Right lobe of liver (tissue), 6 donors: ENCODE results near the gene MYO10. TPM values are rescaled to one million over a fixed set of nuclear protein-coding genes. Genes with fewer than 3 reads are reported as not detected.

Experiments
- ATAC-seq, 4 donors: fragments of 200-7000 bp; cut with Tn5 transposase; one replicate each; pipeline ENCODE4 v1.9.1; 2020; ENCODE audit warnings: mild to moderate bottlenecking in 4 of 4, moderate library complexity in 4 of 4
- DNase-seq, 3 donors: peaks; one replicate each; pipeline ENCODE4 v3.0.0-alpha.2; 2020
- H3K27ac ChIP-seq, 3 donors: fragments of 200-600 bp; one replicate each; pipeline ENCODE4 v1.8.0; 2022
- H3K27me3 ChIP-seq, 2 donors: fragments of 200-600 bp; one replicate each; pipeline ENCODE4 v1.8.0; 2022
- H3K36me3 ChIP-seq, 4 donors: fragments of 200-600 bp; sonication (generic) in 1 of 4; one replicate each; pipeline versions ENCODE4 v1.5.1 to v1.8.0; 2017 to 2022; ENCODE audit warnings: control low read depth in 1 of 4
- H3K4me1 ChIP-seq, 4 donors: fragments of 200-600 bp; sonication (generic) in 1 of 4; one replicate each; pipeline versions ENCODE4 v1.5.1 to v1.8.0; 2017 to 2022; ENCODE audit warnings: control low read depth in 1 of 4
- H3K4me3 ChIP-seq, 3 donors: fragments of 200-600 bp; one replicate each; pipeline ENCODE4 v1.8.0; 2022
- H3K9me3 ChIP-seq, 4 donors: fragments of 200-600 bp; sonication (generic) in 1 of 4; one replicate each; pipeline versions ENCODE4 v1.5.1 to v1.8.0; 2017 to 2022; ENCODE audit warnings: control low read depth in 1 of 4
- POLR2A ChIP-seq: fragments of 450-650 bp; IDR thresholded peaks from one replicate; pipeline ENCODE4 v1.6.1; 2017; ENCODE audit warnings: antibody characterized with exemption, mild to moderate bottlenecking
- WGBS: methylation state at CpG from one replicate; pipeline ENCODE4 v1.1.6; 2018; ENCODE audit warnings: low coverage, low lambda C conversion rate; ENCODE audit not compliant: insufficient coverage; ENCODE audit errors: missing lambda C conversion rate; 5-methylcytosine and 5-hydroxymethylcytosine counted together
- intact Hi-C, 2 donors: fragments of 100-400 bp; cut with DNase I; formaldehyde crosslinking; loops; one replicate each; pipeline versions ENCODE4 v1.11.2 to v1.14.1; 2022
- total RNA-seq, 6 experiments: library from RNA; depleted of rRNA in 2 of 6; stranded (reverse); fragments of >200 nt in 2 of 6; fragmentation: NEBNext Ultra II Directional in 3 of 6; extraction: Animal tissue kit (Norgen Biotek cat#: 25700) in 3 of 6; gene quantifications; one replicate each; pipeline versions ENCODE4 v1.1.0 to v1.2.4, GENCODE V29; 2016 to 2023
- TF ChIP-seq, protein P1 (sequence below), 4 donors: fragments of 200-600 bp in 3 of 4; fragments of 450-650 bp in 1 of 4; IDR thresholded peaks; one replicate each; pipeline versions ENCODE4 v1.5.1 to v1.8.0; 2016 to 2022; ENCODE audit warnings: antibody characterized with exemption in 4 of 4, mild to moderate bottlenecking in 2 of 4
- donor health status: DM: no; HTN: yes; CAD: no.
- donor health status: DM: no; HTN: no; CAD: no.
- donor health status: DM: no; HTN: no; CAD: no.
- donor health status: DM: no; HTN: yes; CAD: no.
- donor health status: DM: no; HTN: yes; CAD: no.

MYO10 gene
- total RNA-seq, 6 experiments from 2014 or later = 3.9 to 13.1 (median 6.9) TPM

DNA sequence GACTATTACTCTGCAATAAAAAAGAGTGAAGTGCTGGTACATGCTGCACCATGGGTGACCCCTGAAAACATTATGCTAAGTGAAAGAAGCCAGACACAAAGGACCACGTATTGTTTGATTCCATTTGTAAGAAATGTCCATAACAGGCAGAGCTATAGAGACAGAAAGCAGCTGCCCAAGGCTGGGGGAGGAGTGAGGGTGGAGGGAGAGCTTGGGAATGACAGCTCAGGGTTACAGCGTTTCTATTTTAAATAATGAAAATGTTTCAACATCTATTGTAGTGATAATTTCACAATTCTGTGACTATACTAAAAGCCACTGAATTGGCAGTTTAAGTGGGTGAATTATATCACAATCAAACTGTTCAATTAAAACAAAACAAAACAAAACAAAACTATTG is 81.7 kb downstream of the MYO10 start:
- intact Hi-C loops = no loop called here
- Histone ChIP-seq H3K36me3 (no peaks in the 10 kb centered on the region), H3K4me3 (no peak overlapping the region), H3K27me3 (no peaks in the 10 kb centered on the region), H3K4me1 (no peaks in the 10 kb centered on the region), H3K9me3 (no peaks in the 10 kb centered on the region), H3K27ac (no peak overlapping the region)
- 31% methylated on average over 2 of the region's 2 CpGs for whole genome bisulfite sequencing
- ATAC-seq (no peak), DNase-seq (no peak)
- TF ChIP-seq, protein P1, sequence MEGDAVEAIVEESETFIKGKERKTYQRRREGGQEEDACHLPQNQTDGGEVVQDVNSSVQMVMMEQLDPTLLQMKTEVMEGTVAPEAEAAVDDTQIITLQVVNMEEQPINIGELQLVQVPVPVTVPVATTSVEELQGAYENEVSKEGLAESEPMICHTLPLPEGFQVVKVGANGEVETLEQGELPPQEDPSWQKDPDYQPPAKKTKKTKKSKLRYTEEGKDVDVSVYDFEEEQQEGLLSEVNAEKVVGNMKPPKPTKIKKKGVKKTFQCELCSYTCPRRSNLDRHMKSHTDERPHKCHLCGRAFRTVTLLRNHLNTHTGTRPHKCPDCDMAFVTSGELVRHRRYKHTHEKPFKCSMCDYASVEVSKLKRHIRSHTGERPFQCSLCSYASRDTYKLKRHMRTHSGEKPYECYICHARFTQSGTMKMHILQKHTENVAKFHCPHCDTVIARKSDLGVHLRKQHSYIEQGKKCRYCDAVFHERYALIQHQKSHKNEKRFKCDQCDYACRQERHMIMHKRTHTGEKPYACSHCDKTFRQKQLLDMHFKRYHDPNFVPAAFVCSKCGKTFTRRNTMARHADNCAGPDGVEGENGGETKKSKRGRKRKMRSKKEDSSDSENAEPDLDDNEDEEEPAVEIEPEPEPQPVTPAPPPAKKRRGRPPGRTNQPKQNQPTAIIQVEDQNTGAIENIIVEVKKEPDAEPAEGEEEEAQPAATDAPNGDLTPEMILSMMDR (IDR thresholded peaks at IDR 0.05) = no peak

DNA sequence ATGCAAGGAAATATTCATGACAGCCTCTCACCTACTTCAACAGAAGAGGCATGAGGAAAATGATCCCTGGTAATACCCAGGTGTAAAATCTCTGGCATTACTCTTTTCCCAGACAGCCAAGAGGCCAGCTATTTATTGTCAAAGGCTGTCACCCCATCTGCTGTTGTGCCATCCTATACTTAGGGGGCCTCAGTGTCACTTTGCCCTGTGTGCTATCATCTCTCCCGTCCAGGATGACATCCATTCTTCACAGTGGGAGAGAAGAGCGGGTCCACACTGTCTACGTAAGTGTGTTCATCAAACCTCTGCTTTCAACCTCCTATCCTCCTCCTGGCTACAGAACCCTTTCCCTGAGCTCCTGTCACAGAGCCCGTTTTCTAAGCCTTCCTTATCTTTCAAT is 82.6 kb downstream of the MYO10 start:
- TF ChIP-seq, protein P1 (IDR thresholded peaks at IDR 0.05) = no peak
- no peak for TF ChIP-seq POLR2A
- intact Hi-C loops = no loop called here
- WGBS = 71% methylated on average over 4 of the region's 4 CpGs
- no peaks in the 10 kb centered on the region for H3K4me1 ChIP-seq
- no peak overlapping the region for H3K4me3 ChIP-seq
- ATAC-seq = no peak
- H3K27me3 ChIP-seq = no peaks in the 10 kb centered on the region
- H3K27ac ChIP-seq = no peak overlapping the region
- no peaks in the 10 kb centered on the region for H3K9me3 ChIP-seq
- no peak for DNase-seq
- H3K36me3 ChIP-seq = no peaks in the 10 kb centered on the region

DNA sequence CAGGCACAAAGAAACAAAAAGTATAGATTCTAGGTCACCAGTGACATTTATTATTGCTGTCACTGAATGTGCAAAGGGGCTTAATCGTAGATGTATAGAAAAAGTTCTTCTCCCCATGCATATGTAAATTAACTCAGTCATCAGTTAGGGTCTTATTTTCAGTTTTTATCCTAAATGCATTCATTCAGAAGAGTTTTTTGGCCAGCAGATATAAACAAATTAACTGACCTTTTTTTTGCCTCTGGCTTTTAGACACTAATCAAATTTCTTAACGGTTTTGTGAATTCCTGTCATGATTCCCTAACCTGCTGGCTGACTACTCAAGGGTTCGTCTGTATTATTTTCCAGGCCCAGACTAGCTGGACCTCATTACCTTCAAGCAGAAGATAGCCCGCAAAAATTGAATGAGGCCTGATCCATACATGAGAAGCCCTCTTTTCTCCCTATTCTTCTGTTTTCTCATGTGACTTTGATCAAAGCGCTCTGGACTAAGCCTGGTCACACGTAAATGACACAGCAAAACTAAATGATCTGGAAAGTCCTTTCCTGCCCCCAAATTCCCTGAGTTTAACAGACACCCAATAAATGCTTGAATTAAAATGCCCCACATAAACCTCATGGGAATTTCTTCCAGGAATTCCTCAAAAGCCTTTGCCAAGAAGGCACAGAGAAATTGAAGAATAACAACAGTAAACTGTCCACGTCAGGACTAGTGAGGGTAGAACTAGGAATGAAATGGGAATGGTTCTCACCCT is 83.7 kb downstream of the MYO10 start:
- intact Hi-C loops = no loop called here
- ATAC-seq (no peak), DNase-seq (no peak)
- H3K27me3 ChIP-seq = no peaks in the 10 kb centered on the region
- H3K27ac ChIP-seq = no peak overlapping the region
- WGBS = 53% methylated on average over 7 of the region's 7 CpGs
- TF ChIP-seq, protein P1 (IDR thresholded peaks at IDR 0.05) = no peak
- TF ChIP-seq POLR2A = no peak
- no peaks in the 10 kb centered on the region for H3K9me3 ChIP-seq
- no peaks in the 10 kb centered on the region for H3K36me3 ChIP-seq
- H3K4me3 ChIP-seq = no peak overlapping the region
- H3K4me1 ChIP-seq = no peaks in the 10 kb centered on the region

DNA sequence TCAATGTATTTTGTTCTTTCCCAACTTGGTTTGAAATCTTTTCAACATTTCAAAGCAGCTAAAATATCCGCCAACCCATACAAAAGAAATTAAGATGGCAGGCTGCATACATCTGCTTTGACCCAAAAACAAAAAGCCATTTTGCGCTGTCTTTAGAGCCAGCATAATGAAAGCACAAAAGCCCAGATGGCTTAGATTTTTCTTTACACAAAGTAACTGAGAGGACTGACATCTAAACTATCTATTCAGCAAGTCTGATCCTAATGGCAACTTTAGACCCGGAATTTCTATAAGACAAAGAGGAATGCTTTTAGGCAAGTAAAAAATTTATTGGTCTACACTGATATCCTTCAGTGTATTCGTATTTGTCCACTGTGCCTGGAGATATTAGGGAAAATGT is 86.3 kb downstream of the MYO10 start:
- intact Hi-C loops = no loop called here
- no peak for TF ChIP-seq POLR2A
- TF ChIP-seq, protein P1 (IDR thresholded peaks at IDR 0.05) = no peak
- Histone ChIP-seq H3K36me3 (no peaks in the 10 kb centered on the region), H3K4me1 (no peaks in the 10 kb centered on the region), H3K27me3 (no peaks in the 10 kb centered on the region), H3K4me3 (no peak overlapping the region), H3K9me3 (no peaks in the 10 kb centered on the region), H3K27ac (no peak overlapping the region)
- DNase-seq = no peak
- 70% methylated on average over 4 of the region's 4 CpGs for WGBS
- no peak for ATAC-seq
